ENCODE data around the gene TLR9. TPM values are rescaled to one million over a fixed set of nuclear protein-coding genes. Genes with fewer than 3 reads are reported as not detected.

Gene TLR9
- total RNA-seq, result not detected in 2 replicates

GRCh38 chr3:52225452-52226228, at the start of gene TLR9:
TSS of gene TLR9 (minus strand) at chr3:52225645. CDS start at chr3:52225529, 116 bp downstream.

GRCh38 chr3:52245322-52246263, 20.1 kb upstream of the TLR9 start, which contains the start of gene PPM1M:
TSS of gene PPM1M (plus strand) at chr3:52245759. CDS start at chr3:52245825, 66 bp downstream.

GRCh38 chr3:52238761-52239701, 13.6 kb upstream of the TLR9 start, which contains the start of gene TWF2:
TSS of gene TWF2 (minus strand) at chr3:52239158. CDS start at chr3:52239016, 142 bp downstream.

GRCh38 chr3:52197842-52198625, 27.4 kb downstream of the TLR9 start, which contains the start of gene ALAS1:
TSS of gene ALAS1 (plus strand) at chr3:52198160. CDS start at chr3:52199242, 1,082 bp downstream.

Small RNAs within 50 kb of the gene (small RNA-seq; reads per million reads assigned to genes)
- 834 reads per million, percentile 99 among the genes with 10 or more reads in this experiment for gene MIRLET7G (ENCODE audit: low replicate concordance)

Other genes with a start within 250 kb of the TLR9 start
- 35.8 and 59.7 TPM in 2 replicates for gene ACY1, start 242.1 kb downstream of the TLR9 start, total RNA-seq
- gene RPL29, start 229.8 kb downstream of the TLR9 start, total RNA-seq, result 771 and 1,601 TPM in 2 replicates
- gene DUSP7, start 169.1 kb downstream of the TLR9 start, total RNA-seq, result 13.8 and 37.5 TPM in 2 replicates
- 2.6 and 21.2 TPM in 2 replicates for gene POC1A, start 71.2 kb downstream of the TLR9 start, total RNA-seq
- 56.4 and 69.8 TPM in 2 replicates for gene ALAS1, start 27.5 kb downstream of the TLR9 start, total RNA-seq
- gene TWF2, start 13.5 kb upstream of the TLR9 start, total RNA-seq, result 137 and 179 TPM in 2 replicates
- gene PPM1M, start 20.1 kb upstream of the TLR9 start, total RNA-seq, result 19.5 and 27.4 TPM in 2 replicates
- gene WDR82, start 53.0 kb upstream of the TLR9 start, total RNA-seq, result 39.4 and 72.7 TPM in 2 replicates
- 15.5 and 16.4 TPM in 2 replicates for gene GLYCTK, start 62.2 kb upstream of the TLR9 start, total RNA-seq
- 7.0 and 7.7 TPM in 2 replicates for gene DNAH1, start 90.7 kb upstream of the TLR9 start, total RNA-seq
- gene BAP1, start 184.4 kb upstream of the TLR9 start, total RNA-seq, result 56.9 and 70.0 TPM in 2 replicates
- gene PHF7, start 185.0 kb upstream of the TLR9 start, total RNA-seq, result 2.8 and 6.2 TPM in 2 replicates
- gene SEMA3G, start 219.5 kb upstream of the TLR9 start, total RNA-seq, result under 0.01 TPM in 2 replicates
- gene TNNC1, start 228.4 kb upstream of the TLR9 start, total RNA-seq, result 2.0 TPM in 1 of 2 replicates, not detected in the other
- 50.3 and 57.0 TPM in 2 replicates for gene NISCH, start 230.0 kb upstream of the TLR9 start, total RNA-seq